GM12891 (cell line): ENCODE measurements around the gene PAPPA2.

Source experiments
- PAX5 ChIP-seq: IDR thresholded peaks from 2 replicates; pipeline ENCODE4 v1.6.1; 2011; ENCODE audit warnings: low read length, moderate library complexity, mild to moderate bottlenecking; ENCODE audit not compliant: insufficient read depth, severe bottlenecking
- POLR2A ChIP-seq: IDR thresholded peaks from 2 replicates; pipeline ENCODE4 v1.6.1; 2011; ENCODE audit warnings: low read depth, low read length, control low read depth
- POLR2AphosphoS5 ChIP-seq: IDR thresholded peaks from 2 replicates; pipeline ENCODE4 v1.6.1; 2011; ENCODE audit warnings: low read depth, low read length, control low read depth
- TAF1 ChIP-seq: IDR thresholded peaks from 2 replicates; pipeline ENCODE4 v1.6.1; 2011; ENCODE audit warnings: low read depth, low read length, control low read depth

DNA sequence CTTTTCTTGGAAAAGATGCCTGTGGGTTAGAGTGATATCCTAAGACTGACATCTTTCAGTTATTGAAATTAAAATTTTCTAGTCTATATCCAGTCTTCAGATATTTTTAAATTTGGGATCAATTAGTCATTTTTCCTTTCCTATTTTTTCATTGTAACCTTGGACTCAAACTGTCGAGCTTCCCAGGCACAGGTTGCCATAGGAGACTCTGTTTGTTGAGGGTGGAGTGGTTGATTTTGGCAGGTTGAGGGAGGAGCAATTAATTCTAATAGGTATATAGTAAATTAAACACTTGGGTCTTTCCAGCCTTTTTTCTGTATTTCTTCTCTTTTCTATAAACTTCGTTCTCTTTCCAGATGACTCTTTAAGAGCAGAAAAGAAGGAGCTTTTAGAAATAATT is 374.7 kb downstream of the PAPPA2 start:
- no peak for TF ChIP-seq POLR2A
- TF ChIP-seq TAF1 = no peak
- TF ChIP-seq POLR2AphosphoS5 = no peak
- TF ChIP-seq PAX5 = no peak
